NCI-H2171 (cell line): ENCODE measurements around the gene RECQL5.
"Not testable (repeated sequence)": the region's sequence is repeated elsewhere in the genome, so short reads cannot be mapped to it uniquely, and the experiment has no call there.

Experiments used
- DNase-seq: peaks from one replicate; lab custom pipeline; 2025; lab: John Stamatoyannopoulos, UW

The RECQL5 gene

DNA sequence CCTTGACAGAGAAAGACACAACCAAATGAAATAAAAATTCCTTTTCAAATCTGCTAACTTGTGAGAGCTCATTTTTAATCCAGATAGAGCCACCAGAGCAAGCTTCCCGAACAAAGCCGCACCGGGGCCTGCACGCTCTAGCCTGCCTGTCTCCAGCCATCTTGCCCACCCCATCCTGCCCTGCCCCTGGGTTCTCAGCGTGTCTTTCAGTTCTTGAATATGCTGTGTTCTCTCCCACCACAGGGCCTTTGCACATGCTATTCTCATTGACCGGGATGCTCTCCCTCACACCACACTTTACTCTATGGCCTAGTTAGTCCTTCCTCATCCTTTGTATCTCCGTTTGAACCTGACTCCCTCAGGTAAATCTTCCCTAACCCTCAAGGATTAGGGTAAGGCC, 19.0 kb downstream of the RECQL5 start:
- DNase-seq, result no peak

DNA sequence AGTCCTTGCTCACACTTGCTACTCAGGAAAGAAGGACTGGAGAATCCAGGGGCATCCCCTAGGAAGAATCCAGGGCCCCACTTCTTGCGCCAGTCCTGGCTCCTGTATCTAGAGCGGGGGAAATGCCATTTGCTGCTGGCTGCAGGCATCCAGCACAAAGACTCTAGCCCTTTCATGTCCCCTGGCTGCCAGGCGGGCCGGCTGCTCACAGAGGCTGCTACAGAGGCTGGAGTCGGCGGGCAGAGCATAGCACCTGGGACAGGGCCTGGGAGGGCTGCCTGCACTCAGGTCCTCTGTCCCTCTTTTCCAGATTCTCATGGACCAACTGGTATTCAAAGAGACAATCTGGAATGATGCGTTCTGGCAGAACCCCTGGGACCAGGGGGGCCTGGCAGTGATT, 19.9 kb downstream of the RECQL5 start:
- DNase-seq, result no peak

- no peak for DNase-seq
These were observed 20.3 kb downstream of the RECQL5 start for GRCh38 chr17:75646638-75646992.

DNA sequence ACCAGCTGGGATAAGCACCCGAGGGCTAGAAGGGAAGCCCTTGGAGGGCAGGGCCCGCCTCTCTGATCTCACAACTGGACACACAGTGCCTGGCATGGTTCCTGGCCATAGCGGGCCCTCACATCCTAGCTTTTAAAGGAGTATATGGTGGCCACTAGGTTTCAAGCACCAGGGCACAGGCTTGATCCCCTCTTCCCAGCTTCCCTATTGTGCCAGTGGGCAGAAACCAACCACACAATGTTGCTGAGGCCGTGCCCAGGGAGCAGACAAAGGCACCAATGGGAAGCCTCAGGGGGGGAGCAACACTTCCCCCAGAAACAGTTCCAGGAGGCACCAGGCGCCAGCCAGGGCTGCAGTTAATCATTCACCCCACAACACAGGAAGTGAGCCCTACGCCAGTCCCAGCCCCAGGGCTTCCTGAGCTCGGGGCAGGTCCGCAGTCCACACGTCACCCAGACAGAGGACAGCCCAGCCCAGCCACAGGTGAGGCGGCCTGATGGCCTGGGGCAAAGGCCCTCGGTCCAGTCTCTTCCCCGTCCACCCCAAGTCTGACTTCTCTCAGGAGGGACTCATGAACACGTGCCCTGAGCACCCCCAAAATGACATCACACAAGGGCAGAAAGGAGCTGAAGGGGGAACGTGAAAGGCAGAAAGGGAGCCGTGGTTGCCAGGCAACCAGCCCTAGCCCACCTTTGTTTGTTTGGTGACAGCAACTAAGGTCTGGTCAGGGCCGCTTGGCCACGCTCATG, 20.9 kb downstream of the RECQL5 start:
- DNase-seq, result no peak

GRCh38 chr17:75645501-75645888, 21.5 kb downstream of the RECQL5 start:
- DNase-seq, result peak; percentile 87

- DNase-seq, result no peak
These were observed 23.3 kb downstream of the RECQL5 start for GRCh38 chr17:75643643-75644017.

DNA sequence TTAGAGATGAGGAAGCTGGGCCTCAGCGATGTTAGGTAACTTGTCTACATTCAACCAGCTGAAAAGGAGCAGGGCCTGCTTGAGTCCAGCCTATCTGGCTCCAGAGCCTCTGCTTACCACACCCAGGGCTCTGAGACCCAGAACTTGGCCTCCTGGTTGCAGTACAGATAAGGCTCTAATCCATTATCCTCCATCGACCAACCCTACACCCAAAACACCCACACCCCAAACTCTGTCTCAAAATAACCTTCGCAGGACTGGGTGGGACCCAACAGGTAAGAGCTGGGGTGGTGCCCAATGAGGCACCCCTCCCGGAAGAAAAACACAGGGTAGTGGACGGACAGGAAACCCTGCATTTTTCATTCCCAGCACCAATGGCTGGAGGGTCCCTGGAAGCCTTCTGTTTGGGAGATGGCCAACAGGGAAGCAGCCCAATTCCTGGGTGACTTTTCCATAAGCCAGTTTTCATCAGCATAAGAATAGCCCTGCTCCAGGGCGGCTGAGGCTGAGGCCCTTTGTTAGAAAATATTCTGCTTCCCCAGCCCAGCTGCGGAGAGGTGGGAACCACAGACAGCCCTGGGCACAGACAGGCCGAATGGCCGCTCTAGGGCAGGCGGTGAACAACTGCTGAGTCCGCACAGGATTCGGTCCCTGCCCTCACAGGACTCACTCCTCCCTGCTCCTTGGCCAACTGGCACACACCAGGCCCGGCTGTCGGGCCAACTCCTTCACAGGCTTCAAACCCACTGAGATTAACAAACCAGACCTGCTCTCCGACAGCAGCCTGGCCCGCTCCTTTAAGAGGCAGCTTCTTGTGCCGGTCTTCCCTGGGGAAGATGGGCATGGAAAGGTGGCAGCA, 23.9 kb downstream of the RECQL5 start:
- DNase-seq, result no peak

GRCh38 chr17:75642182-75642783, 24.7 kb downstream of the RECQL5 start:
- DNase-seq, result no peak

DNA sequence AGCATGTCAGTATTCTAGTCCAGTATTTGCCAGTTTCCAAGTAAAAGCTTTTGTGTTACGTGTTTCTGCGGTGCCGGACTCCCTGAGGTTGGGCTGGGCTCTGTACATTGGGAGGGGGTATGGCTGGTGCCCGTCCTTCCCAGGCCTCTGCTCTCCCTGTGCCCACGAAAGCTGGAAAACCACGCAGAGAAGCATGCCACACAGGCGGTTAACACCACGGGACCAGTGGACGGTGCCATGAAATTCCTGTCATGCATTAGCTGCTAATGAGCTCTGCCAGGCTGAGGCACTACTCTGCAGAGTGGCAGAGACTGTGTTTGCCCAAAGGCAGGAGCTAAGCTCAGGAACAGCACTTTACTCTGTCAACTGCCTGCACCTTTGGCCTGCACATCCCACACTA, 25.6 kb downstream of the RECQL5 start:
- no peak for DNase-seq

DNA sequence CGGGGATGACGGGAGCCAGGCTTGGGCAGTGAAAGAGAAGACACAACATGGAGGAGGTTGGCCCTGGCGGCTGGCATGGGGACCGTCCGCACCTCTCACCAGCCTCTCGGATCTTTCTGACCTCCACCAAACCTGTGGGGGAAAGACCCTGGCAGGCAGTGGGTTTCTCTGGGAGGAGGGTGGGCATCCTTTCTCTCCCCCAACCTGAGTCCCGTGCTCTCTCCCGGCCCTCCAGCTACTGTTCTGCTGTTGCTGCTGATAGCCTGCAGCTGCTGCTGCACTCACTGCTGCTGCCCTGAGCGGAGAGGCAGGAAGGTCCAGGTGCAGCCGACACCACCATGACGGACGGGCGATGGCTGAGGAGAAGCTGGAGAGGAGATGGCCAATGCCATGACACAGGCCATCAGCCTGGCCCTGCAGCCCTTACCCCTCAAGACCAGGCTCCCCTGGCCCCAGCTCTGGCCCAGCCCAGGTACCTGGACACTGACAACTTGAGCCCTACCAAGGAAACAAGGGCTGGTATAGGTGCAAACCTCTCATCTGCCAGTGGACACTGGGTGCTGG, 26.3 kb downstream of the RECQL5 start:
- no peak for DNase-seq

DNA sequence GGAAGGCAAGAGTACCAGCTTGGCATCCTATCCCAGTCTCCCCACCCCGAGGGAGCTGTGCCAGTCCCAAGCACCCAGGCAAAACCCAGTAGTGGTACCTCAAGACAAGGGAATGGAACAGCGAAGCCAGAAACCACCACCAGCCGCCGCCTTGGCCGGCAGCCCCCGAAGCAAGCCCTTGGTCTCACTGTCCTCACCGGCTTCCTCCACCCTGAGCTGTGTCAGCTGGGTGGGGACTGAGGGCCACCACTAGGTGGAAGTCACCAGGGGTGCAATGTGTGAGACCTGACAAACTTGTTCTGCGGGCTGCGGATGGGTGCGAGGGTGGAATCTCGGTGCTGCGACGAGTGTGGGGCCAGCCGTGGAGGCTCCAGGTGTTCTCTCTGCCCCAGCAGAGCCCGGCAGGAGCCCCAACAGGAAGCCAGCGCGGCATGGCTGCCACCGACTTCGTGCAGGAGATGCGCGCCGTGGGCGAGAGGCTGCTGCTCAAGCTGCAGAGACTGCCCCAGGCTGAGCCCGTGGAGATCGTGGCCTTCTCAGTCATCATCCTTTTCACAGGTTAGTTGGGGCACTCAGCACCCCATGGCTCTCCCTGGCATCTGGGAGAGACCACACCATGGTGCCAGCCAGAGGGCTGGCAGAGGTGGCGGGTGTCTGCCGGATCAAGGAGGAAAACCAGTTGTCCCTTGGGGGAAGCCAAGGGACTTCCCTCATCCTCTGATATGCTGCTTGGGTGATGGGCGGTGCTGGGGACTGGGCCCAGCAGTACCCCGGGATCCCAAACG, 27.0 kb downstream of the RECQL5 start:
- no peak for DNase-seq

DNA sequence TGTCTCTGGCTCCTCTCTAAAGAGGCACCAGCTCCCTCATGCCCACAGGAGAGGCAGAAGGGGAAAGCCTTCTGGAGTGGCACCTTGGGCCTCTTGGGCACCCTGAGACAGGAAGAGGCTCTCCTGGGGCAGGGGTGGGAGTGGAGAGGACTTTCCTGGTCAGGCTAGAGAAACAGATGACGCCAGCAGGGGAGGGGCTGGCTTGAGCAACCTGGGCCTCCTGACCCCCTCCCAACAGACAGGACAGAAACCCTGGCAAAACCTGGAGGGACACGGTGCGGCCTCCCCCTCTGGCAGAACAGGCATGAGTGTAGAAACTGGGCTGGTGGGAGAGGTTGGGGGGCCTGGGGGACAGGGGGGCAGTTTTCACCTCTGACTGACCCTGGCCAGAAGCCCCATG, 27.6 kb downstream of the RECQL5 start:
- no peak for DNase-seq

- no peak for DNase-seq
These were observed 28.1 kb downstream of the RECQL5 start for GRCh38 chr17:75638893-75639292.

GRCh38 chr17:75638039-75638438, 28.9 kb downstream of the RECQL5 start:
- DNase-seq, result not testable (repeated sequence)

DNA sequence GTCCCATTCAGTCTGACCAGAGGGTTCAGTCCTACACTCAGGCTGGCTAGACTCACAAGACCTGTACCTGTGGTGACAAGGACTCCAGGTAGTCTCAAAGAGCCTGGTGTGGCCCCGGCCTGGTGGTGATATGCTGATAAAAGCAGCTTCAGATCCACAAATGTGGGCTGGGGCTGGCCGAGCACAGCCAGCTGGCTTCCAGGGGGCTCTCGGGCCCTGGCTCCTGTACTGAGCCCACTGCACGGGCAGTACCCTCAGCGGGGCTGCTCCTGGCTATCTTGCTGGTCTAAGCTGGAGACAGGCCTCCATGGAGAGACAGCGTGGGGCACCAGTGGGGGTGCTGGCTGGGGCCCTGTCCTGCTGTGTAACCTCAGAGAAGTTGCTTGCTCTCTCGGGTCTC, 29.4 kb downstream of the RECQL5 start:
- DNase-seq, result no peak

DNA sequence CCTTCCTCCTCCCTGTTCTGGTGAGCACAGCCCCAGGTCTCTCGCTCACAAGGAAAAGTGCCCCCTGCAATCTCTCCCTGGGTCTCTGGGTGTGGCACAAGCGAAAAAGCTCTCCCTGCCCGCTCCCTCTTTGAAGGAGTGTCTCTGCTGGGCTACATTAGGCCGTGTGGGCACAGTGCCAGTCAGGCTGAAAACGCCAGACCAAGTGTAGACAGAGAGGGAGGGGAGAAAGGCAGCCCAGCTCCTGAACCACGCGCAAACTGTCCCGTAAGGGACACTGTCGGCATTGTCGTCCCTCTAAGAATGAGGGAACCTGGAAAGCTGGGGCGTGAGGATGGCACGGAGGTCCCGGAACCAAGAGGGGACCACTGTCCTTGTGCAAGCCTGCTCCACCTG, 29.8 kb downstream of the RECQL5 start:
- no peak for DNase-seq

GRCh38 chr17:75636381-75637142, 30.4 kb downstream of the RECQL5 start:
- DNase-seq, result no peak

- peak; percentile 32 for DNase-seq
These were observed 31.2 kb downstream of the RECQL5 start for GRCh38 chr17:75635610-75636202.

DNA sequence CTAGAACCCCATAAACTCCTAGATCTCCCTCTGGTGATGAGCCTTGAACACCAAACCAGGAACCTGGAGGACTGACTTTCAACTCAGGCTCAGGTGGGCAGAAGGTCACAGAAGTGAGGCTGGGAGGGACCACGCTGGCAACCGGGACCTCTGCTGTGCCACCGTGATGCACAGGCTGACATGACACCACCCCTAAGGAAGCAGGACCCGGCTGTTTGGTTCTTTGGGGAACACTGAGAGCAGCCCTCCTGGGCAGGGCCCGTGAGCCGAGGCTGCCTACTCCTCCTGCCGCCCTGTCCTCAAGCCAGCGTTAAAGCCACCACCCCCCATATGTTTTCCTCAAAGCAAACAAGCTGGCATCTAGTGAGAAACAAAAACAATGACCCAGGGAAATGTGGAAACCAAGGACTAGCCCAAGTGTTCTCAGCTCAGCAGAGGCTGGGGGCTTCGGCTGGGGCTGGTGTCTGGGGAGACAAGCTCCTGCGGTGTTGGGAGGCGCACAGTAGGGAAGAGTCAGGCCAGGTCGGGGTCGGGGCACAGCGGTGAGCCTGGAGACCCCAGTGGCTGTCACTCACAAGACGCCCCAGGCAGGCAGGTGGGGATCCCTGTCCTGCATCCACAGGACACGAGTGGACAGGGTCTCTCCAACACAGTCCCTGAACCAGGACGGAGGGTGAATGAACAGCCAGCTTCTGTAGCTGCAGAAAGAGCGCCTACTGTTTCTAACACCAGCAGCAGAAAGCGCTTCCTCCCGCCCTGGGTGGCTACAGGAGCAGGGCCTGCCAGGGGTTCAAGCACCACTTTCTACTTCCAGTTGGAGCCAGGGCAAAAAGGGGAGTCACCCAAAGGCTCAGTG, 32.0 kb downstream of the RECQL5 start:
- no peak for DNase-seq

DNA sequence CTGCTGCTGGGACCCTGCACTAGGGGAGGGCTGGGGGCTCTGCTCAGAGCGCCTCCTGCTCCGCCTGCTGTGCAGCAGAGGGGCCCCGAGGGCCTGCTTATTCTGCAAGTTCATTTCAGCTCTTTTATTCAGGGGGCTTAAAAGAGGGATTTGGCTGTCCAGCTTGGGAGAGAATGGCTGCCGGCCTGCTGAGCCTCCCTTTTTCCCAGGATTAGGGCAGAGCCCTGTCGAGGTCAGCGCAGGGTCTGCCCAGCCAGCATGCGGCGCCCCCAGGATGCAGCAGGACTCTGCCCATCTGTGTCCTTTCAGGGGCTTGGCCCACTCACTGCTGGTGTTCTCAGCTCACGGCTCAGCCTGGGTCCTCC, 32.6 kb downstream of the RECQL5 start:
- no peak for DNase-seq
